ENCODE data around the gene RGSL1.
A peak's percentile ranks its signal among the peaks of the same experiment; 100 is the strongest.

RGSL1 gene

GRCh38 chr1:182595641-182596240 is 145.8 kb downstream of the RGSL1 start:
- peaks cover 9% of the 10 kb centered on the region for H3K79me1 ChIP-seq (ENCODE audit: low read length)
- H3K27me3 ChIP-seq (ENCODE audit: insufficient read depth, low read length, poor library complexity): no peaks in the 10 kb centered on the region
- H3K23ac ChIP-seq (ENCODE audit: low read length): no peak overlapping the region
- no peak overlapping the region for H3K4me3 ChIP-seq (ENCODE audit: low read length)
- peak; percentile 79 for DNase-seq
- no CpG with 5 or more reads among the region's 4 CpGs for WGBS (ENCODE audit: extremely low coverage, insufficient coverage, low lambda C conversion rate)
- peaks cover 7% of the 10 kb centered on the region for H3K79me2 ChIP-seq (ENCODE audit: control insufficient read depth, insufficient read depth, low read length)
- no peak overlapping the region for H4K5ac ChIP-seq (ENCODE audit: low read length)
- H3K27ac ChIP-seq (ENCODE audit: low read depth, low read length): no peak overlapping the region
- no peak overlapping the region for H4K8ac ChIP-seq (ENCODE audit: low read depth, low read length)
- no peak overlapping the region for H2BK15ac ChIP-seq (replicated peaks; ENCODE audit: low read depth)
- H3K36me3 ChIP-seq (ENCODE audit: control insufficient read depth, insufficient read depth, low read length): peaks cover 11% of the 10 kb centered on the region
- H3K4me1 ChIP-seq (ENCODE audit: control insufficient read depth, low read depth, low read length): no peaks in the 10 kb centered on the region
- H3K18ac ChIP-seq (ENCODE audit: low read length): no peak overlapping the region
- no peak overlapping the region for H3K9ac ChIP-seq (ENCODE audit: low read length)
- H2BK120ac ChIP-seq (ENCODE audit: low read depth, low read length): no peak overlapping the region
- H3K4ac ChIP-seq (ENCODE audit: low read depth, low read length): no peak overlapping the region
- no peak overlapping the region for H2AK5ac ChIP-seq (ENCODE audit: low read length)
- no peak overlapping the region for H3K56ac ChIP-seq (ENCODE audit: low read length)
- no peak overlapping the region for H3K4me2 ChIP-seq (ENCODE audit: low read length)
- no peak overlapping the region for H2BK5ac ChIP-seq (ENCODE audit: low read length)

GRCh38 chr1:182596934-182597333 is 147.0 kb downstream of the RGSL1 start:
- no peak overlapping the region for H3K23ac ChIP-seq (ENCODE audit: low read length)
- no peak overlapping the region for H3K4me3 ChIP-seq (ENCODE audit: low read length)
- no peak overlapping the region for H2BK15ac ChIP-seq (replicated peaks; ENCODE audit: low read depth)
- no peak overlapping the region for H4K8ac ChIP-seq (ENCODE audit: low read depth, low read length)
- H3K56ac ChIP-seq (ENCODE audit: low read length): no peak overlapping the region
- no CpG with 5 or more reads among the region's 6 CpGs for WGBS (ENCODE audit: extremely low coverage, insufficient coverage, low lambda C conversion rate)
- H3K4me1 ChIP-seq (ENCODE audit: control insufficient read depth, low read depth, low read length): peaks cover 3% of the 10 kb centered on the region
- H3K4ac ChIP-seq (ENCODE audit: low read depth, low read length): no peak overlapping the region
- H3K36me3 ChIP-seq (ENCODE audit: control insufficient read depth, insufficient read depth, low read length): peaks cover 15% of the 10 kb centered on the region
- H3K27ac ChIP-seq (ENCODE audit: low read depth, low read length): no peak overlapping the region
- no peak overlapping the region for H2BK120ac ChIP-seq (ENCODE audit: low read depth, low read length)
- H3K79me2 ChIP-seq (ENCODE audit: control insufficient read depth, insufficient read depth, low read length): peaks cover 16% of the 10 kb centered on the region
- H2BK5ac ChIP-seq (ENCODE audit: low read length): no peak overlapping the region
- no peak overlapping the region for H4K5ac ChIP-seq (ENCODE audit: low read length)
- H3K9ac ChIP-seq (ENCODE audit: low read length): no peak overlapping the region
- no peak overlapping the region for H2AK5ac ChIP-seq (ENCODE audit: low read length)
- no peak overlapping the region for H3K18ac ChIP-seq (ENCODE audit: low read length)
- no peak for DNase-seq
- H3K27me3 ChIP-seq (ENCODE audit: insufficient read depth, low read length, poor library complexity): no peaks in the 10 kb centered on the region
- H3K4me2 ChIP-seq (ENCODE audit: low read length): no peak overlapping the region
- peaks cover 12% of the 10 kb centered on the region for H3K79me1 ChIP-seq (ENCODE audit: low read length)

- Histone ChIP-seq H3K27me3 (ENCODE audit: insufficient read depth, low read length, poor library complexity) (no peaks in the 10 kb centered on the region), H4K8ac (ENCODE audit: low read depth, low read length) (no peak overlapping the region), H4K5ac (ENCODE audit: low read length) (no peak overlapping the region), H2BK15ac (replicated peaks; ENCODE audit: low read depth) (no peak overlapping the region), H2BK120ac (ENCODE audit: low read depth, low read length) (no peak overlapping the region), H3K36me3 (ENCODE audit: control insufficient read depth, insufficient read depth, low read length) (peaks cover 15% of the 10 kb centered on the region), H3K4me3 (ENCODE audit: low read length) (no peak overlapping the region), H3K23ac (ENCODE audit: low read length) (no peak overlapping the region), H3K56ac (ENCODE audit: low read length) (no peak overlapping the region), H3K27ac (ENCODE audit: low read depth, low read length) (no peak overlapping the region), H2BK5ac (ENCODE audit: low read length) (no peak overlapping the region), H3K4me2 (ENCODE audit: low read length) (no peak overlapping the region), H3K9ac (ENCODE audit: low read length) (no peak overlapping the region), H3K79me1 (ENCODE audit: low read length) (peaks cover 16% of the 10 kb centered on the region), H3K18ac (ENCODE audit: low read length) (no peak overlapping the region), H3K79me2 (ENCODE audit: control insufficient read depth, insufficient read depth, low read length) (peaks cover 27% of the 10 kb centered on the region), H2AK5ac (ENCODE audit: low read length) (no peak overlapping the region), H3K4ac (ENCODE audit: low read depth, low read length) (no peak overlapping the region), H3K4me1 (ENCODE audit: control insufficient read depth, low read depth, low read length) (peaks cover 7% of the 10 kb centered on the region)
- DNase-seq: no peak
- no CpG with 5 or more reads among the region's 5 CpGs for WGBS (ENCODE audit: extremely low coverage, insufficient coverage, low lambda C conversion rate)
Measured at GRCh38 chr1:182598296-182598695, 148.3 kb downstream of the RGSL1 start.

GRCh38 chr1:182599339-182599738 is 149.4 kb downstream of the RGSL1 start:
- peak; percentile 63 for DNase-seq
- Histone ChIP-seq H3K36me3 (ENCODE audit: control insufficient read depth, insufficient read depth, low read length) (peaks cover 15% of the 10 kb centered on the region), H3K4ac (ENCODE audit: low read depth, low read length) (no peak overlapping the region), H3K27ac (ENCODE audit: low read depth, low read length) (no peak overlapping the region), H3K79me1 (ENCODE audit: low read length) (peaks cover 16% of the 10 kb centered on the region), H2BK15ac (replicated peaks; ENCODE audit: low read depth) (no peak overlapping the region), H3K4me3 (ENCODE audit: low read length) (no peak overlapping the region), H2AK5ac (ENCODE audit: low read length) (no peak overlapping the region), H3K4me1 (ENCODE audit: control insufficient read depth, low read depth, low read length) (peaks cover 7% of the 10 kb centered on the region), H3K18ac (ENCODE audit: low read length) (no peak overlapping the region), H3K9ac (ENCODE audit: low read length) (peak overlapping the region; percentile 41), H4K5ac (ENCODE audit: low read length) (no peak overlapping the region), H2BK5ac (ENCODE audit: low read length) (no peak overlapping the region), H3K79me2 (ENCODE audit: control insufficient read depth, insufficient read depth, low read length) (peaks cover 36% of the 10 kb centered on the region), H3K56ac (ENCODE audit: low read length) (peak overlapping the region; percentile 6), H3K23ac (ENCODE audit: low read length) (no peak overlapping the region), H2BK120ac (ENCODE audit: low read depth, low read length) (no peak overlapping the region), H3K27me3 (ENCODE audit: insufficient read depth, low read length, poor library complexity) (no peaks in the 10 kb centered on the region), H4K8ac (ENCODE audit: low read depth, low read length) (no peak overlapping the region), H3K4me2 (ENCODE audit: low read length) (no peak overlapping the region)
- no CpG with 5 or more reads among the region's 6 CpGs for WGBS (ENCODE audit: extremely low coverage, insufficient coverage, low lambda C conversion rate)

- H3K79me1 ChIP-seq (ENCODE audit: low read length): peaks cover 16% of the 10 kb centered on the region
- WGBS (ENCODE audit: extremely low coverage, insufficient coverage, low lambda C conversion rate): no CpG with 5 or more reads among the region's 17 CpGs
Measured at GRCh38 chr1:182600036-182600713, 150.2 kb downstream of the RGSL1 start.

More at GRCh38 chr1:182600036-182600713, 150.2 kb downstream of the RGSL1 start:
- H3K36me3 ChIP-seq (ENCODE audit: control insufficient read depth, insufficient read depth, low read length): peaks cover 15% of the 10 kb centered on the region
- H2BK5ac ChIP-seq (ENCODE audit: low read length): no peak overlapping the region
- no peak overlapping the region for H3K4ac ChIP-seq (ENCODE audit: low read depth, low read length)
- no peak overlapping the region for H3K18ac ChIP-seq (ENCODE audit: low read length)
- peak overlapping the region; percentile 43 for H3K9ac ChIP-seq (ENCODE audit: low read length)
- H2BK120ac ChIP-seq (ENCODE audit: low read depth, low read length): no peak overlapping the region
- no peak for DNase-seq
- H3K4me1 ChIP-seq (ENCODE audit: control insufficient read depth, low read depth, low read length): peaks cover 9% of the 10 kb centered on the region
- no peak overlapping the region for H4K5ac ChIP-seq (ENCODE audit: low read length)
- no peak overlapping the region for H2BK15ac ChIP-seq (replicated peaks; ENCODE audit: low read depth)
- no peak overlapping the region for H3K4me3 ChIP-seq (ENCODE audit: low read length)
- H3K23ac ChIP-seq (ENCODE audit: low read length): peak overlapping the region; percentile 67
- peak overlapping the region; percentile 53 for H3K56ac ChIP-seq (ENCODE audit: low read length)
- H3K79me2 ChIP-seq (ENCODE audit: control insufficient read depth, insufficient read depth, low read length): peaks cover 36% of the 10 kb centered on the region
- H4K8ac ChIP-seq (ENCODE audit: low read depth, low read length): no peak overlapping the region
- H2AK5ac ChIP-seq (ENCODE audit: low read length): no peak overlapping the region
- H3K4me2 ChIP-seq (ENCODE audit: low read length): no peak overlapping the region
- H3K27me3 ChIP-seq (ENCODE audit: insufficient read depth, low read length, poor library complexity): no peaks in the 10 kb centered on the region
- no peak overlapping the region for H3K27ac ChIP-seq (ENCODE audit: low read depth, low read length)
